ENCODE data around the gene DUSP16.
"Not testable (repeated sequence)": the region's sequence is repeated elsewhere in the genome, so short reads cannot be mapped to it uniquely, and the experiment has no call there.

DUSP16 gene

DNA sequence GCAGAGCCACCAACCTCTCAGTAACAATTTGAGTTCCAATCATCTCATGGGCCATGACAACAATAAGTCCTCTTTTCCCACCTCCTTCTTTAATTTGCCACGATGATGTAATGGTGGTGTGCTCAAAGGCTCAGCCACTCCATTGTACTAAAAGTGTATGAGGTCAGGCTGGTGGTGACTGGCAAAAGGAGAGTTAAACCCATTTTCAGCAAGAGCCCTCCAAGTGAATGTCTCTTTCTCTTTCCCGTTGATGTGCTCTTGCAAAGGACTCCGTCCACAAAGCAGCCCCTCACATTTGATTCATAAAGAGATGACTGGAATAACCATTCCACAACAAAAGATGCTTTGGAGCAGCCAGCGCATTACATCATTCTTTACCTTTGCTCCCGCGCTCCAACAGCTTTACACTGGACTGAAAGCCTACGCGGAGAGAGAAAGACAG lies 41.6 kb downstream of the DUSP16 start:
- peak; percentile 86 for DNase-seq (ENCODE audit: low spot score)

DNA sequence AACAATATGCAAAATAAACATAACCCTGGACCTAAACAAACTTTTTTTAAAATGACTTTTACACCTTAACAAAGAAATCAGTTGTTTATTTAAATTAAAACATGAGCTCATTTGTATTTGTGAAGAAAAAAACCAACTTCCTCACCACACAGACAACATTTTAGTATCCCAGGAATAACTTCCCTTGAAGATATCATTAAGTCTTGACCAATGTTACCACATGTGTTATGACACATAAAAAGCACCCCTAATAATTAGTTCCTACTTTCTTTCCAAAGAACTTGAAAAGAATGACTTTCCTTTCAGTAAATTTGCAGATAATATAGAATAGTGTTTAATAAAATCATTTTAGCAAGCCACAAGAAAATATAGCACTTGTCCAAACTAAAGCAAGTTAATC lies 42.4 kb downstream of the DUSP16 start:
- DNase-seq (ENCODE audit: low spot score): no peak

DNA sequence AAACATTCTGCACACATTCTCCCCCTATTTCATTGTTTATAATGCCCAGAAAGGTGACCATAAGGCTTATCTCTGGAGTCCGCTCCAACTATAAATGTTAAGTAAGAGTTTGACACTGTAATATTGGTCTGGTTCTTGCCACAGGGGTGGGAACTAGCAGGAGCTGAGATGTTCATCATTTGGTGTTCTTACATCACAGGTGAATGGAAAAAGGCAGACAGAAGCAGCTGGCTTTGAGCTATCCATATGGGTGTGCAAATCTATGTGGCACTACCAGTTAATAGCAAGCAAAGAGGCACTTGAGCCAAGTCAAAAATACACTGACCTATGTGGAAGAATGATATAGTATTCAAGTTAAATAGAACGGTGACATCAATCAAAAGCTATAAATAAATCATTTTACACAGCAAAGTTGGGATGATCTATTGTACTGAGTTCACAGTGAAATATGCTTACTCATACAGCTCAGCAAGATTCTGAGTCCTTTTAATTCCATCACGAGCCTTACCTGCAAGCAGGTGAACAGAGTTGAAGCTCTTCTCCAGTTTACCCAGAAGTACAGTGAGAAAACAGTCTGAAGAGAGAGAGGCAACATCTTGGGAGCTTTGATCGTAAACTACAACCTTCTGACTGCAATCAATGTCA lies 43.2 kb downstream of the DUSP16 start:
- DNase-seq (ENCODE audit: low spot score): no peak

DNA sequence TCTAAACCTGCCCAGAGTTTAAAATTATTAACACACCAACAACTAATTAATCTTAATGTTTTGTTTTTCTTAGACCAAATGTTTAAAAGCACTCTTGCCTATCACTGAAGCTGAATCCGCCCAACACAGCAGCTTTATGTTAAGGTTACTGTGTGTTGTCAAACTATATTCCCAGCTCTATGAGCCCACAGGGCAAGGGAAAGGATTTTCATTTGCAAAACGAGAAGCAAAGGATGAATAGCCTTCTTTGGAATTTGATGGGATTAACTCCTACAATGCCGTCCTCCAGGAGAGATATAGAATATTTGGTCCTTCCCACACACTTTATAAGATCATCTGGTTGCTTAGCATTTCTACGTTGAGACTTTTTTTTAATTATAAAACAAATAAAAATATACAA lies 43.7 kb downstream of the DUSP16 start:
- no peak for DNase-seq (ENCODE audit: low spot score)

DNA sequence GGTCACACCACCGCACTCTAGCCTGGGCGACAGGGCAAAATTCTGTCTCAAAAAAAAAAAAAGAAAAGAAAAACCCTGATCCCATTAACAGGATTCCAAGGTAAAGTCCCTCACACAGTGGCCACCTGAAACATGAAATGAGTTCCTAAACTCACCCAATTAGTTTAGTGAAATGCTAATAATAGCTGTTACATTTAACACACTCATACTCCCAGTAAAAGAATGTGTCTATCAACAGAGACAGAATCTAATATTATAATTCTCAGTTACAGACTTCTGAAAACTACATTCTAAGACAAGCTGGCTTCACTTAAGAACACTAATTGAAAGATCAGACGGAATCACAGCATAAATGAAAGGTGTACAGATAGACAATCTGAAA lies 44.2 kb downstream of the DUSP16 start:
- DNase-seq (ENCODE audit: low spot score): no peak

DNA sequence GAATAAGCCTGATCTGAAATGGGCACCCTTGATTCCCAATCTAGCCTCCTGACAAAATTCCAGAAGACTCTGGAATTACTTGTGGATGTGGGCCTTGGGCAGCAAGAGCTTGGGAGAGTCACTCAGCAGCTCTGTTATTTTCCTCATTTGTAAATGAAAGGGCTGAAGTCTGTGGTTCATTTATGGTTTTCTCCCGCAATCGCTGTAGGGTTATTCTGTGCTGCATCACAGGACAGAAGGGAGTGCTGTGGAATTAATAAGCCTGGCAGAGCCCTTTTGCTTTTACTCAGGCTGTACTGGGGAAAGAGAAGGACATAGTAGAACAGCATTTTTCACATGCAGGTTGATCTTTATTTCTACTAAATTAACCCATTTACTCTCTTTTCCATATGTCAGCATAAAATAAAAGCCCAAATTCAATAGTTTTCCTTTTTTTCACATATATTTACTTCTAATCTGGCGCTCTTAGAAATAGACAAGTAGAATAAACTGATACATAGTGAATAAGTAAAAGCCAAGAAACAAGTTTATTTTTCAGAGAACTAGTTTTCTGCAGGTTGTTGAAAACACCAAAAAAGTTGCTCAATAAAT lies 49.2 kb downstream of the DUSP16 start:
- DNase-seq (ENCODE audit: low spot score): peak; percentile 38

DNA sequence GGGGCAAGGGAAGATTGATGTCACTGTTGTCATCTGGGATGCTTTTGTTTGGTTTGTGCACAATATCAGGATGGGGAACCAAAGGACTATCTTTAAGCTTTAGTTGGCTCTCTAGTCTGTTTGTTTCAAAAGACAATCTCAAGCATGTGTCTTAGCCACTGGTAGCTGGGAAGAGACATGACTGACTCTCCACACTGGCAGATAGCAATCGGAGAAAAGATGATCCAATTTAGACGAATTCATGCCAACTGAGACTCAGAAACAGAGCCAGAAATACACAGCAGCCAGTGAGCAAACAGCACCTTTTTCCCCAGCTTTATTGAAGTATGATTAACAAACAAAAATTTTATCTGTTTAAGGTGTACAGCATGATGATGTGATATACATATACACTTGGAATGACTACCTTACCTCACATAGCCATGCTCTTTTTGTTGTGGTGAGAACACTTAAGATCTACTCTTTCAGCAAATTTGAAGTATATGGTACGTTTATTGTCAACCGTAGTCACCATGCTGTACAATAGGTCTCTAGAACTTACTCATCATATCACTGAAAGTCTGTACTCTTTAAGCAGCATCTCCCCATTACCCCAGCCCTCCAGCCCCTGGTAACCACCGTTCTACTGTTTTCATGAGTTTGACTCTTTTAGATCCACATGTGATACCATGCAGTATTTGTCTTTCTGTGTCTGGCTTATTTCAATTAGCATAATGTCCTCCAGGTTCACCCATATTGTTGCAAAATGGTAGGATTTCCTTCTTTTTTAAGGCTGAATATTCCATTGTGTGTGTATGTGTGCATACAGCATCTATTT lies 50.6 kb downstream of the DUSP16 start:
- DNase-seq (ENCODE audit: low spot score): no peak

DNA sequence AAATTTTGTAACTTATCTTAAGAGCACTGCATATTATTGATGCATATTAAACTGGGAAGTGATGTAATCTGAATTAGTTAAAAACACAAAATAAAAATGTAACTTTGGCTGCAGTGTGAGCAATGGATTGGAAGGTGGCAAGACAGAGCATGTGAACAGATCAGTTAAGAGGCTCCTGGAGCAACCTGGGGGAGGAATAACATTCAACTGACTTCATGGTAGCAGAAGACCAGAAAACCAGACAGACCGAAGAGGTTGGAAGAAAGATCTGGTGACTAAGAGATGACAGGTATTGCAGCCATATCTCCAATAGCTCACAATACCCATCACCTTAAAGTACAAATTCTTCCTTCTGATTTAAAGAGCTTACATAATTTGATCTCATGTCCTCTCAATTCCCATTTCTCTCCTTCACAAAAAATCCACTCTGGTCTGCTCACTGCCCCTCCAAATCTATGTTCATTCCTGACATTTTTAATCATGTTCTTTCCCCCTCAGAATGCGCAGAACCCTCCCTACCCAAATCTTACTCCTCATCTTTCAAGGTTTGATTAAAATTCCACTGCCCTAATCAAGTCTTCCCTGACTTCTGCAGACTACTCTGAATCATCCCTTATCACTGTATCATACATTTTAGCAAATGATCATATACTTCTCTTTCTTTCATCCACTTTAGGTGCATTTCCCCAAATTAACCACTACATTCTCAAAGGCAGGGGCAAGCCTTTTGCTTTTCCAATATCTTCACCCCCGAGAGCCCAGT lies 51.5 kb downstream of the DUSP16 start:
- no peak for DNase-seq (ENCODE audit: low spot score)

DNA sequence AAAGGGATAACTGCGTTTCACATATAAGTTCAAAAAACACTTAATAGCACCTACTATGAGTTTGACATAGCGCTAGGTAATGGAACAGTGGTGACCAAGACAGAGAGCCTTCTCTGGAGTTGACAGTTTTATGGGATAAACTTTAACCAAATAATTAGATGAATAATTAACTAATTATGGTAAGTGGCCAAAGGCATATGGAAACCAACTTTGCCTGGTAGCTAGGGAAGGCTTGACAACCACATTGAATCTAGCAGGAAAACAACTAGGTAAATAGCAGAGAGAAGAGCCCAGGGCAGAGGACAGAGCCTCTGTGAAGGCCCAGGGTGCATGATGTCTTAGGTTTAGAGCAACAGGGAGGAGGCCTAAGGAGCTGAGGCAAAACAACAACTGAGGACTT lies 52.1 kb downstream of the DUSP16 start:
- no peak for DNase-seq (ENCODE audit: low spot score)

DNA sequence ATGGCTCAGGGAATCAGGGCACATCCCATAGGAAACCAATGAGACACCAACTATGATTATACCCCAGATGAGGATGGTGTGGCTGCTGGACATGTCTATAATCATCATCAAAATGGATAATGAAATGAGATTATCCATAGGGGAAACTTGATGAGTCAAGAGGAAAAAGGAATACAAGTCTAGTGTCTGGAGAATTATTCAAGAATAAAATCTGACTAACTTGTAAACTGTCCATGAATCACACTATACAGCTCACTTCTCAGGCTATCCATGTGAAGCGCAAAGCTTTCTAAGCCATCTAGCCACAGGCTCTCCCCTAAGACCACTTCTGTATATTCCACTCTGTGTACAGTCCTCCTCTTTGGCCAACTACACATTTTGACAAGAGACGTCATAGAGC lies 52.5 kb downstream of the DUSP16 start:
- DNase-seq (ENCODE audit: low spot score): no peak

DNA sequence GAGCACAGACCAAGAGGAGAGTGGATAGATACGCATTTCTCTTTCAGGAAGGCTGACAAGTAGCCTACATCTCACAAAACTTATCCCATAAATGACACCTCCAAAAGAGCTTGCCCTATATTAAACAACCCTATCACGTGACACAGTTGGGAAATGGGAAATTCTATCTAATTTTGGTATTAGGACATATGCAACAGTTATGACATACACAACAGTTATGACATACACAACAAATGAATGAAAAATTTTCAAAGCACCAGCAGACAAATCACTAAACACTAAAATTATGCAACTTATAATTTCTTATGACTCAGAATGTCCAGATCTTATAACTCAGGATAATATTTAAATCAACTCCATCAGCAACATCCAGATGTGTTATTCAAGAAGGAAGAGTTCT lies 54.1 kb downstream of the DUSP16 start:
- DNase-seq (ENCODE audit: low spot score): no peak

DNA sequence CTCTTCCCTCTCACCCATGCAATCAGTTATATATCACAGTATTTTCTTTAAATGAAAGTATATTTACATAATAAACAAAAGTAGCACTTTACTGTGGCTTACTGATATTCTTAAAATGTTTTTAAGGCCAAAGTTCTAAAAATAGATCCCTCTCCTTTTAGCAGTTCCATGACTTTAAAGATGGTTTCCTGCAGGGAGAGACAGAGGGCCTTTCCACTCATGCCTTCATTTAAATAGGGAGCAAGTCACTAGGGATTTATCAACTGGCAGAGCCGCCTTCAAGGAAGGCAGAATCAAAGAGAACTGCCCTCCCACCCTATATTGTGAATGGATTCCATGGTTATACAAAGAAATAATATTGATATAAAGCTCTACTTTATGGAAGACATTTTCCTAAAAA lies 55.5 kb downstream of the DUSP16 start:
- DNase-seq (ENCODE audit: low spot score): no peak

DNA sequence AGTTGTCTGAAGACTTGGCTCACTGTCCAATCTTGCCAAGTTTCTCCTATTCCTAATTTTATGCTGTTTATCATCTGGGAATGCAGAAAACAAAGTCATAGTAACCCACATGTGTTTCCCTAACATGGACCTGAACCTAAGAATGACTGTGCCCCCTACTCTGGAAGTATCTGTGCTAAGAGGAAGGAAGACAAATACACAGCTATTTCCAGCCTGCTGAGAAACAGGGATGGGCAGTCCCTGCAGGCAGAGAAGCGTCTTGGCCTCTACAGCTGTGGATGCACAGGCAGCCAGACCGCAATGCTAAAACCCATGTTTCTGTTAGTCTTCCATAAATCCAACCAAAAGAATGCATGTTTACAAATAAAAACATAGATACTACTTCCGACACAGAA lies 56.2 kb downstream of the DUSP16 start:
- DNase-seq (ENCODE audit: low spot score): no peak

DNA sequence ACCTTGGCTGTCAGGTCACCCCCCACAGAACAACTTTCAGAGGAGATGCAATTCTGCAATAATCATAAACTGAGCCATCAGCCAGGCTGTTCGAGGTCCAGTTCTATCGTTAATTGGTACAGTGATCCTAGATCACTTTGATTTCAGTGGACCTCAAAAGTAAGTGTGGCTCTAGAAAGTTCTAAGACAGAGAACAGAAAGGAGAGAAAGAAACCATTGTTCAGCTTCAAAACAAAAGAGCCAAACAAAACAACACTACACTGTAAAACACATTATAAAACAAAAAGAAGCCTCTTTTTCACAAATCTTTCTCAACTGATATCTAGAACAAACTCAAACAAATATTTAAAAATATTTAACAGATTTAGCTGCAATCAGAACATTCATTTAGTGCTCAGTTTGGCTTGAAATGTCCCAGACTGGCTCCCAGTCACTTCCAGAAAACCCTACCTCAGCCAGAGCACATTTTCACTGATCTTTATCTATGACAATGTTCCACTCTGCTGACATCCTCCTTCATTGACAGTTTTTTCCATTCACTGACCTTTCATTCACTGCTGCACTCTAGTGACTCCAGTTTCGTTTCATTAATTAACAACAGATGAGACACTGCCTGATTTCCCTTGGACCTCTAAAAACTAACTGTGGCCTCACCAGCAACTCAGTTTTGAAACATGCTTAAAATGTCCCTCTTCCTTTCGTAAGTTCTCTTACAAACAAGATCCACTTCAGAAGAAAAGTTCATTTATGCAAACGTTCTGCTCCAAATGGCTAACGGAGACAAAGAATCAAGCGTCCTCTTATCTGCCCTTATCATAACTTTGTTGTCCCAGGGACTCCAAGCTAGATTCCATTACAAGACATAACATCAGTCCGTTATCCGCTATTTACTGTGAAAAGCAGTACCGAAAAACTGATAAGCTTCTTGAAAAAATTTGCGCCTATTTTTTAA lies 56.8 kb downstream of the DUSP16 start:
- DNase-seq (ENCODE audit: low spot score): peak; percentile 47

DNA sequence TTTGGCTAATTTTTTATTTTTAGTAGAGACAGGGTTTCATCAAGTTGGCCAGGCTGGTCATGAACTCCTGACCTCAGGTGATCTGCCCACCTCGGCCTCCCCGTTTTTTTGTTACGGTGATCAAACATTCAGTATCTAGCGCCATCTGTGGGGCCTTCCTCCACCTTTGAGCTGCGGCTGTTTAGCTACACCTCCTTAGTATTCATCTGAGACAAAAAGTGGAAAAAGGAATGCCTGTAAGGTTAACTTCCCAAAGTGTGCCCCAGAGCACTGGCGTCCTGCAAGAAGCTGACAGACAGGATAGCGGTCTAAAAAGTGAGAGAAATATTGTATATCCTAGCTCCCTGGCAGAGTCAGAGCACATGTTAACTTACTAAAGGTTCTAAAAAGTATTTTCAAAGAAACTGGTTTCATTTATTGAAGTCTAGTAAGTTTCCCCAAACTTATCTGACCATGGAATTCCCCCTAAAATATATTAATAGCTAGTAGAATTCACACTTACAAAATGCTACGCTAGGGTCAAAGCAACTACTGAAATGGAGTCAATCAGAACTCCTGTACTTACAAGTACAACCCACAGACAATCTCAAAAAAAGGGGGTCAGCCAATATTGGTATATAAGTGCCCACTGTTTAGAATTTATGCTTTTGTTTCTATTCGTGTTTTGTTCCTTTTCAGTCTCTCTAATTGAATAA lies 59.1 kb downstream of the DUSP16 start:
- DNase-seq (ENCODE audit: low spot score): no peak

DNA sequence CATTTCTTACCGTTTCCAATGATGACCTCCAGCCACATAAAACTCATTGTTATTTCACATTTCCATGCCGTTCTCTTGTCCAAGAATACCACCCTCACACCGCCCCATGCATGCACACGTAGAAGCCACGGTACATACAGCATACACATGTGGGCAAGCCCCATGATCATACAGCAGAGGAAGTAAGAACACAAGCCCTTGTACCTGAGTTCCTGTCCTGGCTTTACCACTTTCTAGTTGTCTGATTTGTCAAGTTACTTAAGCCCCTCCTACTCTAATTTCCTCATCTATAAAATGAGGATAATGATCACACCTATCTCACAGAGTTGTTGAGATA lies 59.9 kb downstream of the DUSP16 start:
- no peak for DNase-seq (ENCODE audit: low spot score)

DNA sequence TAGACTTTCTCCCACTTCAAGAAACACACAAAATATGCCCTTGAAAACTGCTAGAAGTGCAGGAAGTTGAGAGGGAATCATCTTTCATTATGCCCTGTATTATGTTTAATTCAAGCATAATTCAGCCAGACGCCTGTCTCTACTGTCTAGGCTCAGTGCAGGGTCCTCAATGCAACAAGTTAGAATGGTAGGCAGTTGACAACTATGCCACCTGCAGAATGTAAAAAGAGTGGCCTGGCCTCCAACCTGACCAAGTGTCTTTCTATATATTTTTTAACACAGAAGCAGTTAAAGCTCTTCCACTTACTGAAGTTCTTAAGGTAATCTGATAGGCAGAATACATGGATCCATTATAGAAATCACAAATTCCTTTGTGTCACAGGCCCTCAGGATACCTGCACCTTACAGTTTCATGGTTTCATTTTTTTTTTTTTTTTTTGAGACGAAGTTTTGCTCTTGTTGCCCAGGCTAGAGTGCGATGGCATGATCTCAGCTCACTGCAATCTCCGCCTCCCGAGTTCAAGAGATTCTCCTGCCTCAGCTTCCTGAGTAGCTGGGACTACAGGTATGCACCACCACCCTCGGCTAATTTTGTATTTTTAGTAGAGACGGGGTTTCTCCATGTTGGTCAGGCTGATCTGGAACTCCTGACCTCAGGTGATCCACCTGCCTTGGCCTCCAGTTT lies 60.4 kb downstream of the DUSP16 start:
- DNase-seq (ENCODE audit: low spot score): not testable (repeated sequence)

DNA sequence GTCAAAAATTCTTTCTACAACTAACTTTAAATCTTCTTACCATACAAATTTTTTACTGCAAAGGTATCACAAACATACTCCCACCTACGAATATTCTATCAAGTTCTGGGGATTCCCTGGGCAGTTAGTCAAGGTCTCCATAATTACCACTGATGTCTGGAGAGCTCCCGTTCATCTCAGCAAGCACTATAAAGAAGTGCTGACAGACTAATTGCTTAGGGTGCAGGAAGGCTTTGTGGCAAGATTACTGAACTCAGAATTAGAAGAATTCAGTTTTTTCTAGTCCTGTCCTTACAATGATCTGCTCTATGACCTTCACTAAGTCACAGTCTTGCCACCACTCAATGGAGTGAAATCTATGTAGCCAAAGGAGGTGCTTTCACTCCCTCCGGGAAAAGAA lies 61.5 kb downstream of the DUSP16 start:
- no peak for DNase-seq (ENCODE audit: low spot score)

DNA sequence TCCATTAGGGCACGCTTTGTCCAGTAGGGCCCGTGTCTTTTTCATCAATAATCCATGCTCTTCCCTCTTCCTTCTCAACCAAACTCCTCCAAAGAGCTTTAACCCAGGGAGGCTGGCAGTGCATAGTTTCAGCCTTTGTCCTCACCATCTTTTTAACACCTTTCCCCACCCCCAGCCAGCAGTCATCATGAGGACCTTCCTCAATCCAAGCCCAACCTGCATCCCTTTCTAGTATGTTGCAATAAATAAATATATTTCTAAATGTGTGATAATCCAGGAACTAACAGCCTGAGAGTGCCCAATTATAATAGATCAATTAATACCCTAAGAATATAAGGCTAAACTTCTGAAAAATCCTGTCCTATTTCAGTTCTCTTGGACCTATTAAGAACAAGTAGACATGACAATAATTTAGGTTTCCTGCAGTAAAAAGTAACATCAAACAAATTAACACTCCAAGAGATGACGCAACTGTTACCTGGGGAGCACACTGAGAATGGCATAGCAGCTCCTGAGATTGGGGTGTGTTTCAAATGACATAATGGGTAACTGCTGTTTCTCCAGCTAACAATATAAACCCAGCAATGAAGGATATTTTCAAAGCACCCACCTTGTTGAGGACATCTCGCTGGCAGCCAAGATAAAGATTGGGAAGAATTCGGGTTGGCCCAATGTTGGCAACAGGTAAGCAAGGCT lies 62.6 kb downstream of the DUSP16 start:
- DNase-seq (ENCODE audit: low spot score): no peak

DNA sequence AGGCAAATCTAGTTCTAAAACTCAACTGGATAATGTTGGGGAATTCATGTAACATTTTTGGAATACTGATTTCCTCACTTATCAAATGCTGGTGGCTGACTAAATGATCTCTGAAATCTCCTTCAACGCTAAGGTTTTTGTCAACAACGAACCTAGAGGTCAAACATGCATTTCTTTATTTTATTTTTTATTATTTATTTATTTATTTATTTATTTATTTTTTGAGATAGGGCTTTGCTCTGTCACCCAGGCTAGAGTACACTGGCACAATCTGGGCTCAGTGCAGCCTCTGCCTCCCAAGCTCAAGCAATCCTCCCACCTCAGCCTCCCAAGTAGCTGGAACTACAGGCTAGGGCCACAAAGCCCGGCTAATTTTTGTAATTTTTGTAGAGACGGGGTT lies 64.5 kb downstream of the DUSP16 start:
- DNase-seq (ENCODE audit: low spot score): no peak

Data from putamen (tissue), 1 donor.